ENCODE results near the gene CPLX1.

Gene CPLX1

GRCh38 chr4:773214-773613 is 52.7 kb downstream of the CPLX1 start:
- no peak for TF ChIP-seq CTCF (IDR thresholded peaks at IDR 0.05; ENCODE audit: extremely low read depth, insufficient read depth, missing control alignments)
- DNase-seq (ENCODE audit: low spot score) = no peak
- in situ Hi-C loops (cut with MboI; ENCODE audit: low pct_unique_long_range_greater_than_20kb, low sequenced_read_pairs, unreplicated experiment) = no loop called here

GRCh38 chr4:772776-773175 is 53.2 kb downstream of the CPLX1 start:
- DNase-seq (ENCODE audit: low spot score) = no peak
- in situ Hi-C loops (cut with MboI; ENCODE audit: low pct_unique_long_range_greater_than_20kb, low sequenced_read_pairs, unreplicated experiment) = no loop called here
- TF ChIP-seq CTCF (IDR thresholded peaks at IDR 0.05; ENCODE audit: extremely low read depth, insufficient read depth, missing control alignments) = no peak

- DNase-seq (ENCODE audit: low spot score) = no peak
- in situ Hi-C loops (cut with MboI; ENCODE audit: low pct_unique_long_range_greater_than_20kb, low sequenced_read_pairs, unreplicated experiment) = no loop called here
- TF ChIP-seq CTCF (IDR thresholded peaks at IDR 0.05; ENCODE audit: extremely low read depth, insufficient read depth, missing control alignments) = no peak
These were observed 53.8 kb downstream of the CPLX1 start for GRCh38 chr4:772118-772517.

GRCh38 chr4:771464-771863 is 54.5 kb downstream of the CPLX1 start:
- TF ChIP-seq CTCF (IDR thresholded peaks at IDR 0.05; ENCODE audit: extremely low read depth, insufficient read depth, missing control alignments) = no peak
- in situ Hi-C loops (cut with MboI; ENCODE audit: low pct_unique_long_range_greater_than_20kb, low sequenced_read_pairs, unreplicated experiment) = no loop called here

GRCh38 chr4:770022-770421 is 55.9 kb downstream of the CPLX1 start:
- DNase-seq (ENCODE audit: low spot score) = no peak
- no peak for TF ChIP-seq CTCF (IDR thresholded peaks at IDR 0.05; ENCODE audit: extremely low read depth, insufficient read depth, missing control alignments)
- in situ Hi-C loops (cut with MboI; ENCODE audit: low pct_unique_long_range_greater_than_20kb, low sequenced_read_pairs, unreplicated experiment) = no loop called here

More at GRCh38 chr4:771464-771863, 54.5 kb downstream of the CPLX1 start:
- DNase-seq (ENCODE audit: low spot score) = no peak

GRCh38 chr4:769511-769910 is 56.4 kb downstream of the CPLX1 start:
- no peak for TF ChIP-seq CTCF (IDR thresholded peaks at IDR 0.05; ENCODE audit: extremely low read depth, insufficient read depth, missing control alignments)
- in situ Hi-C loops (cut with MboI; ENCODE audit: low pct_unique_long_range_greater_than_20kb, low sequenced_read_pairs, unreplicated experiment) = no loop called here
- DNase-seq (ENCODE audit: low spot score) = no peak

GRCh38 chr4:768995-769394 is 56.9 kb downstream of the CPLX1 start:
- in situ Hi-C loops (cut with MboI; ENCODE audit: low pct_unique_long_range_greater_than_20kb, low sequenced_read_pairs, unreplicated experiment) = no loop called here
- DNase-seq (ENCODE audit: low spot score) = no peak
- TF ChIP-seq CTCF (IDR thresholded peaks at IDR 0.05; ENCODE audit: extremely low read depth, insufficient read depth, missing control alignments) = no peak
